ENCODE data around the gene THAP9. TPM values are rescaled to one million over a fixed set of nuclear protein-coding genes. Genes with fewer than 3 reads are reported as not detected.

The THAP9 gene
- total RNA-seq, 2 donors from 2014 or later = 2.7 to 3.9 TPM

DNA sequence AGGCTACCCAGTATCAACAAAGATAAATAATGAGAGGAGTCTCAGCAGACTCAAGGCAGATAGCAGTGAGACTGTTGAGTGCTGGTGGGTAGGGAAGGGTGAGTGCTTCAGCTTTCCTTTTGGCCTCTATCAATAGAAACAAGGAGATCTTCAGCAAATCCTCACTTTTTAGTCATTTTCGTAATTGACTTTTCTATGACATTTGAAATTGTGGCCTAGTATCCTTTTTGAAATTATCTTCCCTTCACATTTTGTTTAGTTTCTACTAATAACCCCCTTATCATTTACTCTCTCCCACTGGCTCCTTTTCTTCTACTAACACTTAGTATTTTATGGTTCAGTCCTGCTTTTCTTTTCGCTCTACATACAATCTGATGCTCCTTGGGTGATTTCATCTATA lies 65.2 kb downstream of the THAP9 start:
- Histone ChIP-seq H3K27ac (no peak overlapping the region), H3K36me3 (peaks cover 10% of the 10 kb centered on the region), H3K4me3 (no peak overlapping the region), H3K9me3 (no peaks in the 10 kb centered on the region), H3K27me3 (replicated peaks; ENCODE audit: insufficient read depth) (no peaks in the 10 kb centered on the region), H3K4me1 (ENCODE audit: control insufficient read depth in 1 of 2, low read depth in 2 of 2) (no peaks in the 10 kb centered on the region)
- ATAC-seq (ENCODE audit: insufficient number of reproducible peaks, low FRiP score, low read depth) = no peak
- DNase-seq (ENCODE audit: low spot score) = no peak
- TF ChIP-seq, protein P1, sequence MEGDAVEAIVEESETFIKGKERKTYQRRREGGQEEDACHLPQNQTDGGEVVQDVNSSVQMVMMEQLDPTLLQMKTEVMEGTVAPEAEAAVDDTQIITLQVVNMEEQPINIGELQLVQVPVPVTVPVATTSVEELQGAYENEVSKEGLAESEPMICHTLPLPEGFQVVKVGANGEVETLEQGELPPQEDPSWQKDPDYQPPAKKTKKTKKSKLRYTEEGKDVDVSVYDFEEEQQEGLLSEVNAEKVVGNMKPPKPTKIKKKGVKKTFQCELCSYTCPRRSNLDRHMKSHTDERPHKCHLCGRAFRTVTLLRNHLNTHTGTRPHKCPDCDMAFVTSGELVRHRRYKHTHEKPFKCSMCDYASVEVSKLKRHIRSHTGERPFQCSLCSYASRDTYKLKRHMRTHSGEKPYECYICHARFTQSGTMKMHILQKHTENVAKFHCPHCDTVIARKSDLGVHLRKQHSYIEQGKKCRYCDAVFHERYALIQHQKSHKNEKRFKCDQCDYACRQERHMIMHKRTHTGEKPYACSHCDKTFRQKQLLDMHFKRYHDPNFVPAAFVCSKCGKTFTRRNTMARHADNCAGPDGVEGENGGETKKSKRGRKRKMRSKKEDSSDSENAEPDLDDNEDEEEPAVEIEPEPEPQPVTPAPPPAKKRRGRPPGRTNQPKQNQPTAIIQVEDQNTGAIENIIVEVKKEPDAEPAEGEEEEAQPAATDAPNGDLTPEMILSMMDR (IDR thresholded peaks at IDR 0.05) = no peak

DNA sequence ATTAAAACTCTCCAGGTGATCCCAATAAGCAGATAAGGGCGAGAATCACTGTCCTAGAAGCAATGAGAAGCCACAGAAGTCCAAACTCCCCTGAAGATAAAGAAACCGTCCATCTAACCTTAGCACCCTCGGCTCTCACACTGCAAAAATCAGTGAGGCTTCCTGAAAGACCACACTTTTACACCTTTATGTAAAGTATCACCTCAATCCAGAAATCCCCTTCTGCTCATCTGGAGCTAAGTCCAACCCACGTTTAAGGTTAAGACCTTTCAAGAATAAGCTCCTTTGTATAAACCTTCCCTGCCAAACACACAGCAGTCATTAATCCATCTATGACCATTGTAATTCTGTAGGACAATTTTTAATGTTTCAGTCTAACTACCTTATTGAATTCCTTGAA lies 68.4 kb downstream of the THAP9 start:
- H3K27me3 ChIP-seq (replicated peaks; ENCODE audit: insufficient read depth) = no peaks in the 10 kb centered on the region
- H3K36me3 ChIP-seq = peaks cover 13% of the 10 kb centered on the region
- H3K9me3 ChIP-seq = no peaks in the 10 kb centered on the region
- TF ChIP-seq, protein P1 (IDR thresholded peaks at IDR 0.05) = no peak
- DNase-seq (ENCODE audit: low spot score) (no peak), ATAC-seq (ENCODE audit: insufficient number of reproducible peaks, low FRiP score, low read depth) (no peak)
- no peak overlapping the region for H3K4me3 ChIP-seq
- H3K4me1 ChIP-seq (ENCODE audit: control insufficient read depth in 1 of 2, low read depth in 2 of 2) = no peaks in the 10 kb centered on the region
- H3K27ac ChIP-seq = no peak overlapping the region

DNA sequence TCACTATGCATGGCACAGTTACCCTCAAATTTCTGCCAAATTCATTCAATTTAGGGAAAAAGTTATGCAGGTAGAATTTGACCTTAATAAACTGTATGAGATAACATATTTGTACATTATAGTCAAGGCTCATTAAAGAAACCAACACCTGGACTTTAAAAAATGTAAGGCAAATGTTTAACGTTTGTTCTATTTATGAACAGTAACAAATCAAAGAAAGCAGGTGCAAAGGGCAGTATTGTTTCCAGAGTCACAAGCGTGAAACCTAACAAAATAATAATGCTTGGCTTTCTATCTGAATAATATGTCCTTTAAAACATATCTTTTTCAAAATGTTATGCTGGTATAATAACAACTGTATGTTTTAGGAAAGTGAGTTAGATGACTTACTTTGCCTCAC lies 68.9 kb downstream of the THAP9 start:
- Histone ChIP-seq H3K9me3 (no peaks in the 10 kb centered on the region), H3K4me1 (ENCODE audit: control insufficient read depth in 1 of 2, low read depth in 2 of 2) (no peaks in the 10 kb centered on the region), H3K27me3 (replicated peaks; ENCODE audit: insufficient read depth) (no peaks in the 10 kb centered on the region), H3K27ac (no peak overlapping the region), H3K4me3 (no peak overlapping the region), H3K36me3 (peaks cover 13% of the 10 kb centered on the region)
- DNase-seq (ENCODE audit: low spot score) = no peak
- TF ChIP-seq, protein P1 (IDR thresholded peaks at IDR 0.05) = no peak
- ATAC-seq (ENCODE audit: insufficient number of reproducible peaks, low FRiP score, low read depth) = no peak

Other genes with a start within 250 kb of the THAP9 start
- 10 to 100 TPM in 1 of 2 donors, 1 to 10 TPM in 1; 7.3 to 18.5 TPM for gene SCD5, start 101.9 kb upstream of the THAP9 start, total RNA-seq
- 100 to 1,000 TPM; 248 to 337 TPM for gene SEC31A, start 9.6 kb upstream of the THAP9 start, total RNA-seq
- 10 to 100 TPM; 10.3 to 13.6 TPM for gene LIN54, start 110.1 kb downstream of the THAP9 start, total RNA-seq
- 10 to 100 TPM; 40.3 to 70.7 TPM for gene COPS4, start 134.4 kb downstream of the THAP9 start, total RNA-seq
- 1 to 10 TPM in 1 of 2 donors, not detected in 1; 3.7 TPM for gene PLAC8, start 214.0 kb downstream of the THAP9 start, total RNA-seq

All from thoracic aorta (tissue), 2 donors.